GM12875 (cell line): ENCODE measurements around the gene PPP1CA.
A peak's percentile ranks its signal among the peaks of the same experiment; 100 is the strongest.

ENCODE experiments used
- H3K4me3 ChIP-seq: one replicate; pipeline ENCODE4 v1.5.1; 2011; ENCODE audit warnings: low read depth, low read length, control low read depth
- TF ChIP-seq, protein P1 (sequence below): IDR thresholded peaks from 2 replicates; pipeline ENCODE4 v1.5.1; 2011; ENCODE audit warnings: low read depth, mild to moderate bottlenecking, control low read depth, inconsistent platforms, low read length, moderate library complexity, borderline replicate concordance; ENCODE audit not compliant: insufficient read depth

Gene PPP1CA

GRCh38 chr11:67397536-67397935, 4.1 kb downstream of the PPP1CA start:
- H3K4me3 ChIP-seq, result no peak overlapping the region
- TF ChIP-seq, protein P1, sequence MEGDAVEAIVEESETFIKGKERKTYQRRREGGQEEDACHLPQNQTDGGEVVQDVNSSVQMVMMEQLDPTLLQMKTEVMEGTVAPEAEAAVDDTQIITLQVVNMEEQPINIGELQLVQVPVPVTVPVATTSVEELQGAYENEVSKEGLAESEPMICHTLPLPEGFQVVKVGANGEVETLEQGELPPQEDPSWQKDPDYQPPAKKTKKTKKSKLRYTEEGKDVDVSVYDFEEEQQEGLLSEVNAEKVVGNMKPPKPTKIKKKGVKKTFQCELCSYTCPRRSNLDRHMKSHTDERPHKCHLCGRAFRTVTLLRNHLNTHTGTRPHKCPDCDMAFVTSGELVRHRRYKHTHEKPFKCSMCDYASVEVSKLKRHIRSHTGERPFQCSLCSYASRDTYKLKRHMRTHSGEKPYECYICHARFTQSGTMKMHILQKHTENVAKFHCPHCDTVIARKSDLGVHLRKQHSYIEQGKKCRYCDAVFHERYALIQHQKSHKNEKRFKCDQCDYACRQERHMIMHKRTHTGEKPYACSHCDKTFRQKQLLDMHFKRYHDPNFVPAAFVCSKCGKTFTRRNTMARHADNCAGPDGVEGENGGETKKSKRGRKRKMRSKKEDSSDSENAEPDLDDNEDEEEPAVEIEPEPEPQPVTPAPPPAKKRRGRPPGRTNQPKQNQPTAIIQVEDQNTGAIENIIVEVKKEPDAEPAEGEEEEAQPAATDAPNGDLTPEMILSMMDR, result no peak

- TF ChIP-seq, protein P1, result no peak
- H3K4me3 ChIP-seq, result no peak overlapping the region
These were observed 4.9 kb downstream of the PPP1CA start for GRCh38 chr11:67396587-67397389.

- H3K4me3 ChIP-seq, result no peak overlapping the region
- TF ChIP-seq, protein P1, result no peak
These were observed 5.4 kb downstream of the PPP1CA start for GRCh38 chr11:67396259-67396581.

- TF ChIP-seq, protein P1, result no peak
- H3K4me3 ChIP-seq, result no peak overlapping the region
These were observed 6.0 kb downstream of the PPP1CA start for GRCh38 chr11:67395555-67396258.

- TF ChIP-seq, protein P1, result no peak
- H3K4me3 ChIP-seq, result no peak overlapping the region
These were observed 7.7 kb downstream of the PPP1CA start for GRCh38 chr11:67393990-67394389.

- TF ChIP-seq, protein P1, result no peak
These were observed 8.2 kb downstream of the PPP1CA start for GRCh38 chr11:67393437-67393836.

DNA sequence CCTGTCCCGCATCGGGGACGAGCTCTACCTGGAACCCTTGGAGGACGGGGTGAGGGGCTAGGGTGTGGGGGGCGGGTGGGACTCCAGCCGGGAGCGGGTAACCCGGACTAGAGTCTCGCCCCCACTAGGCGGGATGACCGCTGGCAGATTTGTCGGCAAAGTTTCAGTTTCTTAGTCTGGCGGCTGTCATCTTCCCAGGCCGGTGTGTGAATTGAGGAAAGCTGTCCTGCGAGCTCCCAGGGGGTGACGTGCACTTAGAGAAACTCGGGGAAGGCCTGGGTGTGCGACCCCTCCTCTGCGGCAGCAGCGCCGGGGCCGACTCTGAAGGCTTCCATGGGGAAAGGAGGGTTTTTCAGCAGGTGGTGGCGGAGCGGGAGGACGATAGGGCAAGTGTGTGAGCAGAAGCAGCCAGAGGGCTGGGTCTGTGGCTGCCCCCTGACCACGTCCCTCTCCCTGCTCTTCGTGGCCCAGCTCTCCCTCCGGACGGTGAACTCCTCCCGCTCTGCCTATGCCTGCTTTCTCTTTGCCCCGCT, 9.4 kb downstream of the PPP1CA start:
- TF ChIP-seq, protein P1, result no peak
- H3K4me3 ChIP-seq, result peak overlapping the region; percentile 93

More at GRCh38 chr11:67393437-67393836, 8.2 kb downstream of the PPP1CA start:
- no peak overlapping the region for H3K4me3 ChIP-seq
